NCI-H2029 (cell line): ENCODE data around the gene KCNN3.

Experiments
- DNase-seq: peaks from one replicate; lab custom pipeline; 2025; lab: John Stamatoyannopoulos, UW

Gene KCNN3

DNA sequence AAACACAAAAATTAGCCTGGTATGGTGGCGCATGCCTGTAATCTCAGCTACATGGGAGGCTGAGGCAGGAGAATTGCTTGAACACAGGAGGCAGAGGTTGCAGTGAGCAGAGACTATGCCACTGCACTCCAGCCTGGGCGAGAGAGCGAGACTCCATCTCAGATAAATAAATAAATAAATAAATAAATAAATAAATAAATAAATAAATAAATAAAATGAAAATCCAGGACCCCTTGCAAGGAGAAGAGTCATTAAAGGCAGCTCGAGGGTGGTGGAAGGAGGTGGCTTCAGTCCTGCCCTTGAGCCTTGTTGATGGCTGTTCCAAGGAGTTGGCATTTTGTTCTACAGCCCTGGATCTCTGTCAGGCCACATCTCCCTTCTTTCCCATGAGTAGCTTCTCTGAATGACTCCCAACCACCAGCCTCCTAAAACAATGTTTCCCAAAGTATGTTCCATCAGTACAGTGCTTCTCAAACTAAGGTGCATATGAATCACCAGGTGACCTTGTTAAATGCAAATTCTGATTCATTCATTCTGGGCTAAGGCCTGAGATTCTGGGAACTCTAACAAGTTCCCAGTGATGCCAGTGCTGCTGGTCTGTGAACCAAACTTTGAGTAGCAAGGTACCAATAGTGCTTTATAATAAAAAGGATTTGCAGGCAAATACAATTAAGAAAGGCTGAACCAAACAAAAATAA lies 99.0 kb downstream of the KCNN3 start:
- DNase-seq, result no peak

DNA sequence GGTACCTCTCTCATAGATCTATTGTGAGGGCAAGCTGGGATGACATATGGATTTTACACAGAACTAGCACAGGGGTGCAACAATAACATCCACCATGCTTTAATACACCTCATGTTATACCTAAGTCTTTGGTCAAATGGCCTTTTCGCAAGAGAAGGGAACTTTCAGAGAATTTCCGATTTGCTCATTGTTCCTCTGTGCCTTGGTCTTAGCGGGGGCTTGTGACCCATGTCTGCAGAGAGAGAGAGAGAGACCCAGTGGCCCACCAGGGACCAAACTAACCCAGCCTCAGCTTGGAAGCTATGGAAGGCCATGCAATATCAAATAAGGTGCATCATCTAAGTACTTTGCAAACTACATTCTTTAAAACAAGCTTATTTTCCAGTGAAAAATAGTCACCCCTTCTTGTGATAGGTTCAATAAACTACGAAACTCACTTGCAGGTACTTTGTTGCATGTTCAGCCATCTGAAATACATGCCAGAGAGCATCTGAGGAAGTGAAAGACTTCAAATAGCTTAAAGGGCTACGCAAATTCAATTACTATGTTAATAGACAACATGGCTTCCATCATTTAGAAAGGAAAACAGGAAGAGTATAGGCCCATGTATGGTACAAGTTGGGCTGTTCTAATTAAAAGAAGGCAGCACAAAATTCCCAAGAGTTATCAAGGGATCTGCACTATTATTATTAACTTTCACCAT lies 100.7 kb downstream of the KCNN3 start:
- DNase-seq, result no peak

DNA sequence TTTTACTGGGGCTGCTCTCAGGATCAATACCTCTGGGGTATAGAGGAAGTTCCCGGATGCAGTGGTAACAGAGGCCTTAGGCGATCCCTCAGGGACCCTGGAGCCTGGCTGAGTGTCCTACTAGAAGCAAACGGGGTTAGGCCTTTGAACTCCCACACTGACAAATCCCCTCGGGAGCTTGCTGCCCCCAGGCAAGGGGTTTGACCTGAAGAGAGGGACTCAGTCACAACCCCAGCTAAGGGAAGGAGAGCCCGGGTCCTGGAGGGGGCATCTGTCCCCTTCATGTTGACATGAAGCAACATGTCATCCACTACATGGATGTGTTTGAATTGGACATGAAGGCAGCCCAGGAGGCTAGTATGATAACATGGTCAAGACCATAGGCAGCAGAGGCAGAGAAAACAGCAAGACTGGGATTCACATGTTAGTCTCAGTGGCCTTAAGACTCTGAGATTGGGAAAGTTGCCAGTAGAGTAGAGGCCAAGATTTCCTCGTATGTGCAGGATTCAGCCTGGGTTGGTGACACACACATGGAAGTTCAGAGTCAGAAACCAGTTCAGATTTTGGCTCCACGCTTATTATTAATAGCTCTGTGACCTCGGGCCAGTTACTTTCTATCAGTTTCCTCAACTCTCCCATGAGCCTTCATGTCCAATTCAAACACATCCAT lies 101.5 kb downstream of the KCNN3 start:
- no peak for DNase-seq

DNA sequence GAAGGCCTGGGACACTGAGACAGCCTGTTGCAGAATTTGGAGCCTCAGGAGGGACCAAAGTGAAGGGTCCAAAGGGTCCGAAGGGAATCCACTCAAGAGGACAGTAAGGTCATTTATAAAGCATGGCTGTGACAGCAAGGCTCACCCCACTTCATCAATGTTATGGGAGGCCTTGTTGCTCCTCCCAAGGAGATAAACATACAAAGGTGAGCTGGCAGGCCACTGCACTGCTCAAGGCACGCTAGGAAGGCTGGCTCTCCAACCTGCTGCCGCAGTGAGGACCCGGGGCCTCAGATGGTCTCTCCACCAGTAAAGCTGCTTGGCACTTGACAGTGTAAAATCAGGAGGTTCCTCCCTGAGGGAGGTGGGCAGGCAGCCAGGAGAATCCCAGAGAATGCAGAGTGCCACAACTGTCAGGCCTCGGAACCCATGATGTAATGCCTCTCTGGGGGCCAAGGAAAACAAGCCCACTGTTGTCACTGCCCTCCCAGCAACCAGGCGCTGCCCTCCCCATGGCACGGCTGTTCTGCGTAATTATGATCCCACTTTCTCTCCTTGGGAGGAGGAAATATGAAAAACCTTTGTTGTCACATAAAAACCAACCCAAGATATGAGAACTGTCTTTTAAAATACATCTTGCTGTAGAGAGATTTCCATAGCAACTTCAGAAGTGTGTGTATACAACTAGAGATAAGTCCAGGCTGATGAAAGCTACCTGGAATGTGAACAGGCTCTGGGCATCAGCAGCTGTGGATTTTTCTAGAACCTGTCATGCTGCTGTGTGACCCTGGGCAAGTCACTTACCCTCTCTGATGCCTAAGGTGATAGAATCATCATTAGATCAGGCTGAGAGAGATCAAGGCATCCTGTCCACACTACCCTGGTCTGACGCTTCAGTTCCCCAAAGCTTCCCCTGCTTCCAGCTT lies 102.5 kb downstream of the KCNN3 start:
- DNase-seq, result peak; percentile 9

DNA sequence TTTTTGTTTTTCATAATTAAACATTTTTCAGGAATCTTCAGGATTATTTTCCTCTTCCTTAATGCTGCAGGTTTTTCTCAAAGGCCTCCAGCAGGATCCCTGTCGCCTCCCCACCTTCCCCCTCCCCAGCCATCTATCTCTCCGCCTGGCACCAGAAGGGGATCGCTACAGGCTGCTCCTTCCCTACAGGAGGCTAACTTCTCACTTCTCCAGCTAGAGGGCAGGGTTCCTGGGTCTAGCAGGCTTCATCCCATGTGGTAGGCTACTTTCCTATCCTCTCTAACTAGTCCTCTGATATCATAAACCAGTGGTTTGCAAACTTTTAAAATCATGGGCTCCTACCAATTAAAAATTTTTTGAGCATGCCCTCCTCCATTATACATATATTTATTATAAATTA lies 104.1 kb downstream of the KCNN3 start:
- DNase-seq, result no peak

DNA sequence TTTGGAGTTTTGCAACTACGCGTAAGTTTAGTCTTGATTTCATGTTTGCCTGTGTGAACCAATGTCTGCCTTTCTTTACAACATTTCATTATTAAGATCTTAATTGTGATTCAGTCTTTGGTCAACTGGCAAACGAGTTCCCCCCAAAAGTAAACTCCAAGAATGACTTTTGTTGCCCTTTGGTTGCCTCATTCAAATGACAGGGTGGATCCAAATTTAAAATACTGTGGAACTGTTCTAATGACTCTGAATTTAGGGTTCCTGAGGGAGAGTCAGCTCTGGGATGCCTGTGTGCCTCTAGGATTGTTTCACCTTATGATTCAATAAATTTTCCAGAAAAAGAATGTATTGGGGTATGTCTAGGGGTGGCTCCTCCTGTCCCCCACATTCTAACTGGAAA lies 105.3 kb downstream of the KCNN3 start:
- DNase-seq, result no peak

DNA sequence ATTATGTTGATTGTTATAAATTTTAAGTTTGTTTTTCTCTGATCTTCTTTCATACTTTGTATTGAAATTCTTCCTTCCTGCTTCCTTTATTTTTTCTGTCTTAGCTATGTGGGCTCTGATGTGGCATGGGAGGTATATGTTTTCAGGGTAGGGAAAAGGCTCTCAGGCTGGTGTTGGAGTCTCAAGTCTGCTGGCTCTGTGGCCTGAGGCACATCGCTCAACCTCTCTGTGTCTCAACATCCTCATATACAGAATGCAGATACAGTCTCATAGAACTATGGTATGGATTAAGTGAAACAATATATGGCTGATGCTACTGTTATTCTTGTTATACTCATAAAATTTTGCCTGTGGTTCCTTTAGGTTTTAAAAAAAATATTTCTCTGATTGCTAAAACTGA lies 105.9 kb downstream of the KCNN3 start:
- DNase-seq, result no peak

DNA sequence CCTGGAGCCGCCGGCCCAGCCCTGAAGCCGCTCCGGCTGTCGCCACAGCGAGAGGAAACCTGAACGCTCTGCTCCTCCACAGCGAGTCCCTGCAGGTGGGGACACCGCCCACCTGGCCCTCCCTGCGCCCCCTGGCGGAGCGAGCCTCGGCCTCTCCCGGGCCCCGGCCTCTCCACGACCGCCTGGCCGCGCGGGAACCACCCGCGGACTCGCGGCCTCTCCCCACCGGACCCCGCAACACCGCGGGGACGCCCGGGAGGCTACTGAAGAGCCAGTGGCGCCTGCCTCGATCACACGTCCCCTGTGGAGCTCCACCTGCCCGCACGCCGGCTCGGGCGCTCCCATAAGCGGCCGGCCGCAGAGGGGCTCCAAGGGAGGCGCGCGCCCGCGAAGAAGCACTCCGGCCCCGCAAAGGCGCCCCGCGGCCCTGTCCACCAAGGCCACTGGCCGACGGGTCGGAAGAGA lies 109.6 kb downstream of the KCNN3 start:
- DNase-seq, result peak; percentile 50

DNA sequence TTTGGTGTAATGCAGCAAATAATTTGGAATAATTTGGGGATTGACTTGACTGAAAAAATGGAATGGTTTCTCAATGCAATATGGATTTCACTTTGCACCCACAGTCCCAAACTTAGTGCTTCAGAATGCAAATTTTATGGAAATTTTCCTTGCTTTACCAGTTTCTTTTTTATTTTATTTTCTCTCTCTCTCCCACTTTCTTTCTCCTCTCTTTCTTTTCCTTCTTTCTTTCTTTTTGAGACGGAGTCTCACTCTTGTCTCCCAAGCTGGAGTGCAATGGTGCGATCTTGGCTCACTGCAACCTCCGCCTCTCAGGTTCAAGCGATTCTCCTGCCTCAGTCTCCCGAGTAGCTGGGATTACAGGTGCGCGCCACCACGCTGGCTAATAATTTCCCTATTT lies 110.3 kb downstream of the KCNN3 start:
- no peak for DNase-seq

DNA sequence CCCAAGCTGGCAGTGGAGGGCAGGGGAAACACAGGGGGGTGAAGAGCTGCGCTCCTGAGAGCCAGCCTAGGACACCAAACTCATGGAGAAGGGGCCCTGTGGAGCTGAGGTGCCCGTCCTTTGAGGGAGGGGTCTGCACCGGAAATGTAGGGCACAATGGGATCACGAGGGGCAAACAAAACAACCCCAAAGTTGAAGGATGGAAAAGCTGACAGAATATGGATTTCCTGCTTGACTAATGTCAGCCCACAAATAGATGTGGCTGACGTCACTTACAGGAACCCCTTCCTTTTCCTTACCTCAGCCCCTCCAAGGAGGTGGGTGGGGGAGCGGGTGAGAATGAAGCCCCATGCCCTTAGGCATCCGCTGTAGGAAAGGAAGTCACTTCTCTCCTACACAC lies 110.9 kb downstream of the KCNN3 start:
- DNase-seq, result no peak

DNA sequence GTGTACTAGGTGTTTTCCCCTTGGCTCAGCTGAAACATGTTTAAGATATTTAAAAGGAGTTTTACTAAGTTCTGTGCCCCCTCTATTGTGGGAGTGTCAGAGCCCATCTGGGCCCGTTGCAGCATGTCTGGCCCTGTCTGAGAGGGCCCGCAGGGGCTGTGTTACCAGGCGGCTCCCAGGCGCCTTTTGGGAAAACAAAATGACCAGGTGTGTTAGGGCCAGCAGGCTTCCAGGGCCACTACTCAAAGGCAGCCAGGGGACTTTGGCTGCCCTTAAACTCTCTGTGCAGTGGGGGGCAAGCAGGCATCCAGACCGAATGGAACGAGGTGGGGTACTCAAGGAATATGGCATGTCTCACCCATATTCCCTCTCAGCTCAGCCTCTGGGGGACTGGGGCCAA lies 111.7 kb downstream of the KCNN3 start:
- no peak for DNase-seq

DNA sequence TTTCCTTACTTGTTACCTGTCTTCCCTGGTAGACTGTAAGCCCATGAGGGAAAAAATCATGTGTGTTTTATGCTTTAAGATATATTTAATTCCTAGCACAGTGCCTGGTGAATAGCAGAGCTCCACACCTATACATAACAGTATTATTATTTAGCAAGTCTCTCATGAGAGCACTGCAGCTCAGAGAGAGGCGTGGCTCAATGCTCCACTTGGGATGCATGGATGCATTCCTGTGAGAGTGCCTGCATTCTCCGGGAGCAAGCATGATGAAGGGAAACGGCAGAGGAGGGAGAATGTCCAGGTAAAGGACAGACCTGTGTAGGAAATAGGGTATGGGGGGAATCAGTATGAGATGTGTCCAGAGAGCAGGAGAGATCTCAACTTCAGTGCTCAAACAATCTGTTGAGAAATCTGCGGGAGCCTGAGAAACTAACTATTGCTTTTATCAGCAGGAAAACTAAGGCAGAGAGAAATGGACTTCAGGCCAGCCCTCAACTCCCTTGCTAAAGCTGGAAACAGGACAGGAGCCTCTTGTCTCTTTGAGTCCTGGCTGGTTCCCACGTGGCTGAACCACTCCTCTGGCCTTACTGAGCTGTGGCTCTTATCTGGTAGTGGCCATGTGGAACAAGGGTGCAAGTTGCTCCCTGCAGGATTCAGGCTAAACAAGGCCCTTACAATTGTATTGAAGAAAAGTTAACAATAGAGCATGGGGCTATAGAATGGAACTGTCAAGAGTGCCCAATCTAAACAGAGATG lies 113.1 kb downstream of the KCNN3 start:
- no peak for DNase-seq

DNA sequence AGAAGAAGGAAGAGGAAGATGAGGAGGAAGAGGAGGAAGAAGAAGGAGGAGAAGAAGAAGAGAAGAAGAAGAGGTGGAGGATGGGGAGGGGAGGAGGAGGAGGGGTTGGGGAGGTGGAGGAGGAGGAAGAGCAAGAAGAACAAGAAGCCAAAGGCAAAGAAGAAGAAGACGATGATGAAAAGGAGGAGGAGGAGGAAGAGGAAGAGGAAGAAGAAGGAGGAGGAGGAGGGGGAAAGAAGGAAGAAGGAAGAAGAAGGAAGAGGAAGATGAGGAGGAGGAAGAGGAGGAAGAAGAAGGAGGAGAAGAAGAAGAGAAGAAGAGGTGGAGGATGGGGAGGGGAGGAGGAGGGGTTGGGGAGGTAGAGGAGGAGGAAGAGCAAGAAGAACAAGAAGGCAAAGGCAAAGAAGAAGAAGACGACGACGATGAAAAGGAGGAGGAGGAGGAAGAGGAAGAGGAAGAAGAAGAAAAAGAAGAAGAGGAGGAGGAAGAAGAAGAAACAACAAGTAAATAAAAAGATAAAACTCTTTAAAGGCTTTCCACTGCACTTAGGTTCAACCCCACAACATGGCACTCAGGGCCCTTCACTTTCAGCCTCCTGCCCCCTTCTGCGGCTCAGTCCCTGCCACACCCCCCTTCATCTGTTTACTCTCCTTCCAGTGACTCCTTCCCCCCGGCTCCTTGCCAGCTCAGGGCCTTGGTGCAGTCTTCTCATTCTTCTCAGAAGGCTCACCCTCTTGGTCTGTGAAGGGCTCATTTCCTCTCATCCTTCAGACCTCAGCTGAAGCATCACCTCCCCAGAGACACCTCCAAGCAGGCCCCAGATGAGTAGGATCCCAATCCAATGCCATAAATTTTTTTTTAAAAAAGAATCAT lies 114.0 kb downstream of the KCNN3 start:
- no peak for DNase-seq

DNA sequence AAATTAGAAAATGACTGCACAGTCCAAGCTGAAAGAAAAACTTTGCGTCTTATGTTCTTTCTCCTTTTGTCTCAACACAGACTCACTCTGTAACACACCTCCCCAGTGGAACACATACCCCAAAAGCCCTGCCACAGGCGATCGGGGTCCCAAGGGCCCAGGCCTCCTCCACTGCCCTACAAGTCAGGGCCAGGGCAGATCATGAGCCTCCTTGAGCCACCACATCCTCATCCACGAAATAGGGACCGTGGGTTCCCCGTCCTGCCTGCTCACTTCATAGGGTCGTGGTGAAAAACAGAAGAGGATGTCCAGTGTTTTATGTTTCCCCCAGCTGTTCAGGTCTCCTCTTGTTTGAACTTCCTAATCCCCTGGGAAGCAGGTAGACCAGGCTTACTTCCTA lies 116.7 kb downstream of the KCNN3 start:
- no peak for DNase-seq

DNA sequence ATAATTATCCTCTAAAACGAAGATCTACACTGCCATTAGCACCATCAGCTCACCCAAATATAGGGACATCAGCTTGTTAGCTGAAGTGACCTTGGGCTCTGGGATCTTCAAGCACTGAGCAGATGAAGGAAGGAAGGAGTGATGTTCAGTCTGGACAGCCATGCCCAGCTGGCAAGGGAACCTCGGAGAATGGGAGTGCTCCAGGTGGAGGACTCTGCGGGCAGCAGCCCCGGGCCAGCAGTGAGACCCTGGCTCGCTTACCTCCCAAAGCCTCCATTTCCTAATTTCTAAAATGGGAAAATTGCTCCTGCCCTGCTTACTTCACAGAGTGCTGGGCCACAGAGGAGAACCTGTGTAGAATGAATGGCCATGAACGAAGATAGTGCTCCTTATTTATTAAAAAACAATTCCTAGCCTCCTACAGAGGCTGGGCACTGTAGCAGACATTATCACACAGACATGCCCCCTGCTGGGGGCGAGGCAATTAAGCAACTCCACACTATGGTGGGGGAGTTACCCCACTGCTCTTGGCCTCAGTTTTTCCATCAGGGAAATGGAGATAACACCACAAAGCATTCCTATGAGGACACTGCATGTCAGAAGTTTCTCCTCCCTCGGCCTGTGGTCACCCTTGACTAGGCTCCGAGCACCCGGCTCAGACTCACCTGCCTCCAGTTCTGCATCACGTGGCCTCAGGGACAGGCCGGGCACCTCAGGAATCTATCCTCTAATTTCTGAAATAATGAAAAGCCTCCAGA lies 117.6 kb downstream of the KCNN3 start:
- no peak for DNase-seq

DNA sequence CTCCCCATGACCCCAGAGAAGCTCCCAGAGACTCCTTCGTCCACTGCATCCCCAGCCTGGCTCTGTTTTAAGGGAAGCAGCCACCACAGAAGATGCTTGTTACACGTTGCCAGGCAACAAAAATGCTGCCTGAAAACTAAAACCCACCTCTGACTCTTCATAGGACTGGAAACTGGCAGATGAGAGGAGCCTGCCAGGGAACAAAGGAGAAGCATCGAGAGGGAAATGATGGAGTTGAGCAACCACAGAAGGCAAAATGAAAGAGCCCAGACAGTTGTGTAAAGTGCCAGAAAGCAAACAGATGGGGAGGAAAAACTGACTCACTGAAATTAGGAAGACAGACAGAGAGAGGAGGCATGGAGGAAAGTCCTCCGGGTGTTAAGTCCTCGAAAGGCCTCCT lies 118.4 kb downstream of the KCNN3 start:
- no peak for DNase-seq

DNA sequence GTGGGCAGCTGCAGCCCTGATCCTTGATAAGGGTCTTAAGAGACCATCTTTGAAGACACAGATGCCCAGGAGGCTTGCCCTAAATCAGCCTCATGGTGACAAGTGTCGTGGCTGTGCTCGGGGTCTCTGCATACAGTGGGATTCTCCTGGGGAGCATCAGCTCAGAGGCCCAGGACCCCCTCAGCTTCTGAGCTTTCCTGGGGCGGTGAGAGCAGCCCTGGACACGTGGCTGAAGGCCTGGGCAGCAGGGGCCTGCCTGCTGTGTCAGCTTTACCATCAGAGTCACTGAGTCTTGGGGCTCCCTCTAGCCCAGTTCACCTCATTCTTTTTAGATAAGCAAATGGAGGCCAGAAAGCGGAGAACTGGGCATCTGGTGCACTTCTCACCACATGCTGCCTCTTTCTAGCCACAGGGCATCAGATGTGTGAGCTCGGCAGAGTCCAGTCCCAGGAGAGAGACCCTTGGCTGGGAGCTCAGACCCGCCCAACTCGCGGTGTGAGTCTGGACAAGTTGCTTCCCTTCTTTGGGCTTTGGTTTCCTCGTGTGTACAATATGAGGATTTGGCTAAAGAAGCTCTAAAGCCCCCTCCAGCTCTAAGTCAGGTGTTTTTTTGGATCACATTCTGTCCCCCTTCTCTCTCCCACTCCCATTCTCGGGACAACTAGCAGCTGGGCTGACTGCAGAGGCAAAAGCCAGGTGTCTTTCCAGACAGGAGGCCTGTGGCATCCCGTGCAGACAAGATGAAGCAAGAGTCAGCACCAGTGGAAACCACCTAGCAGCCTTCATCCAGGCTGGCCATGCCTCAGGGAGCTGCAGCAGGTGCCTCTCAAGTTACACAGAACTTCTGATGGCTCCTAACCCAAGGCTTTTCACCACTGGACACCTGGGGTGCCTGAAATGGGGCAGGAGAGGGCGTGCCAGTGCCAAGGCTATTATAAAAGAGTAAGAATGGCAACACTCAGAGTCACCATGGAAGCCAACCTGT lies 119.1 kb downstream of the KCNN3 start:
- DNase-seq, result no peak

DNA sequence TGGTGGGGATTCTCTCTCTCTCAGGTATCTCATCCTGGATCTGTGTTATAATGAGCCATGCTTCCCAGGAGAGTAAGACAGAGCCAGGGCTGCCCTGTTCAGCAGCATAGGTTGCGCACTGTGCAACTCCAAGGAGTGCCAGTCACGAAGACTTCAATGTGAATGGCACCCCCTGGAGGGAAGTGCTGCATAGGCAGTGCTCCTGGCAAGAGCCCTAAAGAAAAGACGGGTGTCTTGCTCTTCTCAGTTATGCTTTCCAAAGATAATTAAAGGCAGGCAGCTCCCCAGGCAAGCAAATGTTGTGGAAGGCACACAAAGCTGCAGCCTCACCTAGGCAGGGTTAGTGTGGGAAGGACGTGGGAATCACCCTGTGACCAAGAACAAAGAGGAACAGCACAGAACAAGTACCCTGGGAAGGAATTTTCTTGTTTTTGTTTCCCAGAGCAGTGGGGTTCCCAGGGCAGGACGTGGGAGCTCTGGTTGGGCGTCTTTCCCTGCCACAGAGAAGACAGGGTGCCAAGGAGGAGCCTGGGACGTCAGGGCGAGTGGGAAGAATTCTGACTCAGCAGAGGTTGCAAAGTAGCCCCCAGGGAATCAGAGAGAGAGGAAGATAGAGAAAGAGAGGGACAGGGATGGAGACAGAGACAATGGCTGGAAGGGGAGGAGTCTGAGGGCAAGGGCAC lies 120.9 kb downstream of the KCNN3 start:
- no peak for DNase-seq
